HG02642 (cell line): ENCODE data around the gene FUT3.
"Not testable (repeated sequence)": the region's sequence is repeated elsewhere in the genome, so short reads cannot be mapped to it uniquely, and the experiment has no call there.

ENCODE experiments used
- ATAC-seq: cut with Tn5 transposase; IDR thresholded peaks from one replicate; pipeline ENCODE4 v1.9.1; 2021; ENCODE audit warnings: mild to moderate bottlenecking; ENCODE audit not compliant: unreplicated experiment, poor library complexity

The FUT3 gene

GRCh38 chr19:5883157-5883873, 32.1 kb upstream of the FUT3 start:
- not testable (repeated sequence) for ATAC-seq

GRCh38 chr19:5882421-5882968, 31.2 kb upstream of the FUT3 start:
- no peak for ATAC-seq

- no peak for ATAC-seq
These were observed 30.5 kb upstream of the FUT3 start for GRCh38 chr19:5881543-5882299.

- no peak for ATAC-seq
These were observed 29.4 kb upstream of the FUT3 start for GRCh38 chr19:5880604-5881078.

- ATAC-seq: no peak
These were observed 28.9 kb upstream of the FUT3 start for GRCh38 chr19:5880196-5880595.

- ATAC-seq: no peak
These were observed 26.6 kb upstream of the FUT3 start for GRCh38 chr19:5877882-5878281.

- ATAC-seq: no peak
These were observed 26.2 kb upstream of the FUT3 start for GRCh38 chr19:5877427-5877826.

- ATAC-seq: not testable (repeated sequence)
These were observed 23.2 kb upstream of the FUT3 start for GRCh38 chr19:5874496-5874895.

- ATAC-seq: no peak
These were observed 22.5 kb upstream of the FUT3 start for GRCh38 chr19:5873617-5874199.

- ATAC-seq: no peak
These were observed 19.7 kb upstream of the FUT3 start for GRCh38 chr19:5870986-5871394.

GRCh38 chr19:5867201-5868136, 16.2 kb upstream of the FUT3 start:
- ATAC-seq: no peak

GRCh38 chr19:5865772-5866171, 14.5 kb upstream of the FUT3 start:
- no peak for ATAC-seq

- no peak for ATAC-seq
These were observed 13.7 kb upstream of the FUT3 start for GRCh38 chr19:5864725-5865486.

GRCh38 chr19:5864013-5864720, 12.9 kb upstream of the FUT3 start:
- ATAC-seq: no peak

GRCh38 chr19:5863030-5863665, 11.9 kb upstream of the FUT3 start:
- no peak for ATAC-seq

GRCh38 chr19:5857203-5858081, 6.2 kb upstream of the FUT3 start:
- no peak for ATAC-seq

GRCh38 chr19:5855151-5855550, 3.9 kb upstream of the FUT3 start:
- ATAC-seq: not testable (repeated sequence)
